HG02610 (cell line): ENCODE data around the gene TRRAP.
"Not testable (repeated sequence)": the region's sequence is repeated elsewhere in the genome, so short reads cannot be mapped to it uniquely, and the experiment has no call there.

Experiments used
- ATAC-seq: cut with Tn5 transposase; IDR thresholded peaks from one replicate; pipeline ENCODE4 v1.9.1; 2021; ENCODE audit warnings: mild to moderate bottlenecking, moderate library complexity; ENCODE audit not compliant: unreplicated experiment

TRRAP gene

GRCh38 chr7:98878365-98879197 lies at the start of gene TRRAP:
Gene TRRAP (plus strand): TSS chr7:98878532. CDS start chr7:98881151, 2,619 bp downstream.
- peak; percentile 61 for ATAC-seq

GRCh38 chr7:98830972-98831548 lies 47.3 kb upstream of the TRRAP start:
- ATAC-seq: no peak

GRCh38 chr7:98831641-98832221 lies 46.6 kb upstream of the TRRAP start:
- no peak for ATAC-seq

- ATAC-seq: no peak
Measured at GRCh38 chr7:98833022-98833421, 45.3 kb upstream of the TRRAP start.

- ATAC-seq: no peak
Measured at GRCh38 chr7:98834949-98835348, 43.4 kb upstream of the TRRAP start.

GRCh38 chr7:98836811-98837629 lies 41.3 kb upstream of the TRRAP start:
- no peak for ATAC-seq

- ATAC-seq: no peak
Measured at GRCh38 chr7:98837630-98837972, 40.7 kb upstream of the TRRAP start.

- no peak for ATAC-seq
Measured at GRCh38 chr7:98840096-98840495, 38.2 kb upstream of the TRRAP start.

- ATAC-seq: no peak
Measured at GRCh38 chr7:98840722-98841121, 37.6 kb upstream of the TRRAP start.

GRCh38 chr7:98841179-98841997 lies 36.9 kb upstream of the TRRAP start:
- no peak for ATAC-seq

- ATAC-seq: not testable (repeated sequence)
Measured at GRCh38 chr7:98842552-98842951, 35.8 kb upstream of the TRRAP start.

GRCh38 chr7:98848918-98849317 lies 29.4 kb upstream of the TRRAP start:
- ATAC-seq: no peak

GRCh38 chr7:98852826-98853225 lies 25.5 kb upstream of the TRRAP start:
- no peak for ATAC-seq

GRCh38 chr7:98855610-98856422 lies 22.5 kb upstream of the TRRAP start:
- no peak for ATAC-seq

GRCh38 chr7:98860071-98860470 lies 18.3 kb upstream of the TRRAP start:
- ATAC-seq: no peak

GRCh38 chr7:98862203-98862602 lies 16.1 kb upstream of the TRRAP start:
- ATAC-seq: no peak

GRCh38 chr7:98862716-98863420 lies 15.5 kb upstream of the TRRAP start:
- ATAC-seq: no peak

- ATAC-seq: no peak
Measured at GRCh38 chr7:98863601-98864000, 14.7 kb upstream of the TRRAP start.
